Esophagus muscularis mucosa (tissue), 3 donors: ENCODE results near the gene C1orf74.

ENCODE experiments used
- POLR2AphosphoS5 ChIP-seq, 2 donors: sonication (generic); formaldehyde crosslinking; IDR thresholded peaks; one replicate each; pipeline ENCODE4 v1.6.1; 2017; ENCODE audit warnings: antibody characterized with exemption in 2 of 2
- TF ChIP-seq, protein P1 (sequence below), 3 experiments: fragments of 200-600 bp in 2 of 3; fragments of 450-650 bp in 1 of 3; sonication (generic) in 2 of 3; IDR thresholded peaks; one replicate each; pipeline ENCODE4 v1.5.1; 2017 to 2019; ENCODE audit warnings: antibody characterized with exemption in 3 of 3, mild to moderate bottlenecking in 2 of 3, moderate library complexity in 1 of 3

DNA sequence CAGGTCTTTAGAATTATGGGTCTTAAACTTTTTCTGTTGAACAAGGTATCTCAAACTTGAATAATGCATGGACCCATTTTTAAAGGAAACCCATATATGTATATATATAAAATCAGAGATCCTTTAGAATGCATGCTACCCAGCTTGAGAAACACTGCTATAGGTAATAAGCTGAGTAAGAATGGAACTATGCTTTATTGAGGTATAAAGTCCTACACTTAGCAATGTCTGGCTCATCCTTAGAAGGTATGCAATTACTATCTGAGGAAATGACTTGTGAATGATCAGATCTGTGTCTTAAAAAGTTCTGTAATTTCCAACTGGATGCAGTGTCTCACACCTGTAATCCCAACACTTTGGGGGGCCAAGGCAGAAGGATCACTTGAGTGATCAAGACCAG lies 17.3 kb downstream of the C1orf74 start:
- no peak for TF ChIP-seq POLR2AphosphoS5 (IDR thresholded peaks at IDR 0.05)
- TF ChIP-seq, protein P1, sequence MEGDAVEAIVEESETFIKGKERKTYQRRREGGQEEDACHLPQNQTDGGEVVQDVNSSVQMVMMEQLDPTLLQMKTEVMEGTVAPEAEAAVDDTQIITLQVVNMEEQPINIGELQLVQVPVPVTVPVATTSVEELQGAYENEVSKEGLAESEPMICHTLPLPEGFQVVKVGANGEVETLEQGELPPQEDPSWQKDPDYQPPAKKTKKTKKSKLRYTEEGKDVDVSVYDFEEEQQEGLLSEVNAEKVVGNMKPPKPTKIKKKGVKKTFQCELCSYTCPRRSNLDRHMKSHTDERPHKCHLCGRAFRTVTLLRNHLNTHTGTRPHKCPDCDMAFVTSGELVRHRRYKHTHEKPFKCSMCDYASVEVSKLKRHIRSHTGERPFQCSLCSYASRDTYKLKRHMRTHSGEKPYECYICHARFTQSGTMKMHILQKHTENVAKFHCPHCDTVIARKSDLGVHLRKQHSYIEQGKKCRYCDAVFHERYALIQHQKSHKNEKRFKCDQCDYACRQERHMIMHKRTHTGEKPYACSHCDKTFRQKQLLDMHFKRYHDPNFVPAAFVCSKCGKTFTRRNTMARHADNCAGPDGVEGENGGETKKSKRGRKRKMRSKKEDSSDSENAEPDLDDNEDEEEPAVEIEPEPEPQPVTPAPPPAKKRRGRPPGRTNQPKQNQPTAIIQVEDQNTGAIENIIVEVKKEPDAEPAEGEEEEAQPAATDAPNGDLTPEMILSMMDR (IDR thresholded peaks at IDR 0.05) = no peak
